ENCODE results near the gene SMG5.

SMG5 gene

GRCh38 chr1:156233426-156234127 lies 49.0 kb downstream of the SMG5 start:
- peak overlapping the region in 1 of 11 experiments; percentile 17; a peak in 1 of 22 replicates for H3K9ac ChIP-seq
- peaks cover 6 to 21% (median 10%) of the 10 kb centered on the region in 10 experiments; a peak in 15 of 20 replicates for H3K4me1 ChIP-seq
- H3K27me3 ChIP-seq = no peaks in the 10 kb centered on the region
- no peak for TF ChIP-seq Cebpa-rat (IDR thresholded peaks at IDR 0.05)
- H4K20me1 ChIP-seq = peaks cover 0 to 19% (median 4%) of the 10 kb centered on the region in 11 experiments; a peak in 4 of 22 replicates
- H3K9me3 ChIP-seq (replicated peaks in 1 of 11) = no peaks in the 10 kb centered on the region
- no peak overlapping the region for H3K4me2 ChIP-seq
- peaks cover 65 to 92% (median 69%) of the 10 kb centered on the region in 11 experiments for H3K36me3 ChIP-seq
- H3K4me3 ChIP-seq = no peak overlapping the region
- H3K27ac ChIP-seq = no peak overlapping the region

GRCh38 chr1:156232201-156232894 lies 50.3 kb downstream of the SMG5 start:
- Histone ChIP-seq H3K27me3 (no peaks in the 10 kb centered on the region), H3K27ac (peak overlapping the region in 2 of 11 experiments; percentile 32 to 49; a peak in 1 of 22 replicates), H3K4me2 (peak overlapping the region in 8 of 11 experiments; percentile 2 to 31 (median 11); a peak in 8 of 22 replicates), H3K4me3 (no peak overlapping the region), H4K20me1 (peaks cover 0 to 22% (median 4%) of the 10 kb centered on the region in 11 experiments; a peak in 4 of 22 replicates), H3K4me1 (peaks cover 6 to 27% (median 11%) of the 10 kb centered on the region in 10 experiments; a peak in 15 of 20 replicates), H3K9ac (0 out of 22 replicates have a peak overlapping the region, but pooled peaks of 2 of the 11 experiments have one; percentile 2 to 37), H3K9me3 (replicated peaks in 1 of 11) (no peaks in the 10 kb centered on the region), H3K36me3 (peaks cover 55 to 92% (median 68%) of the 10 kb centered on the region in 11 experiments)
- no peak for TF ChIP-seq Cebpa-rat (IDR thresholded peaks at IDR 0.05)

GRCh38 chr1:156230473-156230837 lies 52.2 kb downstream of the SMG5 start:
- Histone ChIP-seq H3K4me1 (peaks cover 16 to 41% (median 24%) of the 10 kb centered on the region in 10 experiments), H3K27me3 (no peaks in the 10 kb centered on the region), H3K4me2 (no peak overlapping the region), H3K9ac (no peak overlapping the region; a peak in 1 of 22 replicates), H3K27ac (no peak overlapping the region), H3K36me3 (peaks cover 44 to 91% (median 65%) of the 10 kb centered on the region in 11 experiments), H3K9me3 (replicated peaks in 1 of 11) (no peaks in the 10 kb centered on the region), H4K20me1 (peaks cover 0 to 26% (median 4%) of the 10 kb centered on the region in 11 experiments; a peak in 5 of 22 replicates), H3K4me3 (no peak overlapping the region)
- TF ChIP-seq Cebpa-rat (IDR thresholded peaks at IDR 0.05) = no peak

- Histone ChIP-seq H3K4me3 (no peak overlapping the region), H3K4me2 (no peak overlapping the region), H3K27ac (no peak overlapping the region), H4K20me1 (peaks cover 0 to 26% (median 4%) of the 10 kb centered on the region in 11 experiments; a peak in 5 of 22 replicates), H3K27me3 (no peaks in the 10 kb centered on the region), H3K9ac (no peak overlapping the region; a peak in 1 of 22 replicates), H3K9me3 (replicated peaks in 1 of 11) (no peaks in the 10 kb centered on the region), H3K4me1 (peaks cover 16 to 41% (median 26%) of the 10 kb centered on the region in 10 experiments), H3K36me3 (peaks cover 39 to 86% (median 61%) of the 10 kb centered on the region in 11 experiments)
- no peak for TF ChIP-seq Cebpa-rat (IDR thresholded peaks at IDR 0.05)
These were observed 52.7 kb downstream of the SMG5 start for GRCh38 chr1:156229809-156230472.

GRCh38 chr1:156228501-156228900 lies 54.1 kb downstream of the SMG5 start:
- Histone ChIP-seq H3K4me3 (no peak overlapping the region), H3K4me2 (peak overlapping the region in 3 of 11 experiments; percentile 29 to 52 (median 33); a peak in 6 of 22 replicates), H4K20me1 (peaks cover 0 to 26% (median 4%) of the 10 kb centered on the region in 11 experiments; a peak in 5 of 22 replicates), H3K27me3 (no peaks in the 10 kb centered on the region), H3K9me3 (replicated peaks in 1 of 11) (no peaks in the 10 kb centered on the region), H3K4me1 (peaks cover 18 to 41% (median 26%) of the 10 kb centered on the region in 10 experiments), H3K36me3 (peaks cover 32 to 82% (median 56%) of the 10 kb centered on the region in 11 experiments), H3K27ac (peak overlapping the region in 1 of 11 experiments; percentile 42; a peak in 2 of 22 replicates), H3K9ac (peak overlapping the region in 2 of 11 experiments; percentile 22 to 44; a peak in 1 of 22 replicates)
- TF ChIP-seq Cebpa-rat (IDR thresholded peaks at IDR 0.05) = no peak

- Histone ChIP-seq H3K27ac (peak overlapping the region in 6 of 11 experiments; percentile 1 to 45 (median 18); a peak in 1 of 22 replicates), H3K36me3 (peaks cover 44 to 87% (median 66%) of the 10 kb centered on the region in 11 experiments), H4K20me1 (peaks cover 0 to 23% (median 0%) of the 10 kb centered on the region in 11 experiments; a peak in 5 of 22 replicates), H3K9ac (peak overlapping the region in 4 of 11 experiments; percentile 22 to 61 (median 47); a peak in 4 of 22 replicates), H3K4me3 (no peak overlapping the region), H3K4me2 (peak overlapping the region in 5 of 11 experiments; percentile 20 to 63 (median 51); a peak in 4 of 22 replicates), H3K9me3 (replicated peaks in 1 of 11) (no peaks in the 10 kb centered on the region), H3K27me3 (no peaks in the 10 kb centered on the region), H3K4me1 (peaks cover 16 to 41% (median 19%) of the 10 kb centered on the region in 10 experiments)
- no peak for TF ChIP-seq Cebpa-rat (IDR thresholded peaks at IDR 0.05)
These were observed 55.8 kb downstream of the SMG5 start for GRCh38 chr1:156226782-156227181.

GRCh38 chr1:156226116-156226538 lies 56.5 kb downstream of the SMG5 start:
- no peak for TF ChIP-seq Cebpa-rat (IDR thresholded peaks at IDR 0.05)
- peaks cover 0 to 26% (median 0%) of the 10 kb centered on the region in 11 experiments; a peak in 4 of 22 replicates for H4K20me1 ChIP-seq
- H3K4me1 ChIP-seq = peaks cover 14 to 38% (median 17%) of the 10 kb centered on the region in 10 experiments
- H3K36me3 ChIP-seq = peaks cover 51 to 90% (median 73%) of the 10 kb centered on the region in 11 experiments
- peak overlapping the region in 9 of 11 experiments; percentile 22 to 61 (median 45); a peak in 15 of 22 replicates for H3K9ac ChIP-seq
- no peaks in the 10 kb centered on the region for H3K27me3 ChIP-seq
- H3K4me3 ChIP-seq = no peak overlapping the region
- peak overlapping the region in 9 of 11 experiments; percentile 4 to 58 (median 36); a peak in 9 of 22 replicates for H3K27ac ChIP-seq
- peak overlapping the region in 9 of 11 experiments; percentile 16 to 63 (median 38); a peak in 17 of 22 replicates for H3K4me2 ChIP-seq
- no peaks in the 10 kb centered on the region for H3K9me3 ChIP-seq (replicated peaks in 1 of 11)

- H4K20me1 ChIP-seq = peaks cover 0 to 29% (median 0%) of the 10 kb centered on the region in 11 experiments; a peak in 4 of 22 replicates
- H3K27me3 ChIP-seq = no peaks in the 10 kb centered on the region
- peak overlapping the region in 8 of 11 experiments; percentile 23 to 61 (median 48); a peak in 13 of 22 replicates for H3K9ac ChIP-seq
- H3K36me3 ChIP-seq = peaks cover 55 to 92% (median 78%) of the 10 kb centered on the region in 11 experiments
- peak overlapping the region in 8 of 11 experiments; percentile 26 to 58 (median 38); a peak in 9 of 22 replicates for H3K27ac ChIP-seq
- H3K4me3 ChIP-seq = no peak overlapping the region
- H3K4me2 ChIP-seq = peak overlapping the region in 9 of 11 experiments; percentile 16 to 63 (median 38); a peak in 16 of 22 replicates
- no peaks in the 10 kb centered on the region for H3K9me3 ChIP-seq (replicated peaks in 1 of 11)
- H3K4me1 ChIP-seq = peaks cover 14 to 38% (median 17%) of the 10 kb centered on the region in 10 experiments
- no peak for TF ChIP-seq Cebpa-rat (IDR thresholded peaks at IDR 0.05)
These were observed 57.0 kb downstream of the SMG5 start for GRCh38 chr1:156225677-156226014.

All from BLaER1 treated with 17β-estradiol and CSF1 and Interleukin-3, amounts not matched to agents 10 nM and 100 nM (cell line).